CD4-positive, alpha-beta T cell (primary cell): ENCODE results near the gene HLF. TPM values are rescaled to one million over a fixed set of nuclear protein-coding genes. Genes with fewer than 3 reads are reported as not detected.

Source experiments
- ATAC-seq: fragments of 200-7000 bp; cut with Tn5 transposase; one replicate; pipeline ENCODE4 v1.10.0; 2022; ENCODE audit warnings: mild to moderate bottlenecking; ENCODE audit not compliant: poor library complexity
- CTCF ChIA-PET: fragments of 350-600 bp; sonication (Branson Sonifier 250); formaldehyde crosslinking; loops from one replicate; lab custom pipeline; 2021; ENCODE audit warnings: antibody characterized with exemption, inconsistent platforms; lab: Charles Lee
- POLR2A ChIA-PET: fragments of 350-600 bp; sonication (Branson Sonifier 250); formaldehyde crosslinking; loops from one replicate; lab custom pipeline; 2021; ENCODE audit warnings: antibody characterized with exemption, inconsistent platforms; lab: Charles Lee
- DNase-seq, 14 experiments: peaks; one replicate each; pipeline ENCODE4 v3.0.0-alpha.2; 2013 to 2020; ENCODE audit warnings: mixed read lengths in 2 of 14
- H3K27ac ChIP-seq, 2 donors: one replicate each; pipeline versions ENCODE4 v1.5.1 to v1.7.0; 2013; ENCODE audit warnings: low read length in 2 of 2, low read depth in 1 of 2, mild to moderate bottlenecking in 1 of 2
- H3K27me3 ChIP-seq, 2 experiments: 1 replicate in 1 of 2; 2 replicates in 1 of 2; pipeline versions ENCODE4 v1.6.1 to v1.7.0; 2013; ENCODE audit warnings: low read length in 2 of 2, control low read depth in 1 of 2, mild to moderate bottlenecking in 1 of 2, moderate library complexity in 1 of 2; ENCODE audit not compliant: insufficient read depth in 2 of 2, control insufficient read depth in 1 of 2
- H3K36me3 ChIP-seq: one replicate; pipeline ENCODE4 v1.6.1; 2013; ENCODE audit warnings: low read length, control low read depth; ENCODE audit not compliant: insufficient read depth
- H3K4me1 ChIP-seq: one replicate; pipeline ENCODE4 v1.6.1; 2013; ENCODE audit warnings: low read length, control low read depth; ENCODE audit not compliant: insufficient read depth
- H3K4me3 ChIP-seq: one replicate; pipeline ENCODE4 v1.5.1; 2013; ENCODE audit warnings: mild to moderate bottlenecking, low read length, moderate library complexity
- H3K9me3 ChIP-seq, 2 experiments: 1 replicate in 1 of 2; 2 replicates in 1 of 2; pipeline versions ENCODE4 v1.6.1 to v1.7.0; 2013; ENCODE audit warnings: low read length in 2 of 2, mild to moderate bottlenecking in 2 of 2, control low read depth in 1 of 2, moderate library complexity in 1 of 2; ENCODE audit not compliant: control insufficient read depth in 1 of 2, insufficient read depth in 1 of 2
- H3K27ac Mint-ChIP-seq: one replicate; pipeline ENCODE4 v1.8.0; 2020; ENCODE audit warnings: mixed read lengths
- H3K27me3 Mint-ChIP-seq: one replicate; pipeline ENCODE4 v1.8.0; 2021; ENCODE audit warnings: mixed read lengths
- H3K36me3 Mint-ChIP-seq: one replicate; pipeline ENCODE4 v1.8.0; 2021; ENCODE audit warnings: low read depth, mixed read lengths
- H3K4me1 Mint-ChIP-seq: one replicate; pipeline ENCODE4 v1.8.0; 2021; ENCODE audit warnings: low read depth, mixed read lengths
- H3K4me3 Mint-ChIP-seq: one replicate; pipeline ENCODE4 v1.8.0; 2020; ENCODE audit warnings: mild to moderate bottlenecking, mixed read lengths
- H3K9me3 Mint-ChIP-seq: one replicate; pipeline ENCODE4 v1.8.0; 2020; ENCODE audit warnings: mixed read lengths
- intact Hi-C, 2 experiments: fragments of 100-400 bp; cut with DNase I in 1 of 2; cut with micrococcal nuclease in 1 of 2; formaldehyde crosslinking; loops; one replicate each; pipeline versions ENCODE4 v1.15.1 to v1.9.0; 2023 to 2025; cut with DNase I, micrococcal nuclease
- total RNA-seq, 174 experiments: library from RNA in 2 of 174; stranded (reverse) in 2 of 174; gene quantifications; one replicate each; pipeline ENCODE4 v1.2.3 and lab custom pipeline; 2021 to 2026
- TF ChIP-seq, protein P1 (sequence below): fragments of 200-600 bp; IDR thresholded peaks from one replicate; pipeline ENCODE4 v1.8.0; 2022; ENCODE audit warnings: antibody characterized with exemption, mild to moderate bottlenecking

HLF gene
- total RNA-seq, 2 experiments from 2014 or later: 4.3 to 4.9 TPM

DNA sequence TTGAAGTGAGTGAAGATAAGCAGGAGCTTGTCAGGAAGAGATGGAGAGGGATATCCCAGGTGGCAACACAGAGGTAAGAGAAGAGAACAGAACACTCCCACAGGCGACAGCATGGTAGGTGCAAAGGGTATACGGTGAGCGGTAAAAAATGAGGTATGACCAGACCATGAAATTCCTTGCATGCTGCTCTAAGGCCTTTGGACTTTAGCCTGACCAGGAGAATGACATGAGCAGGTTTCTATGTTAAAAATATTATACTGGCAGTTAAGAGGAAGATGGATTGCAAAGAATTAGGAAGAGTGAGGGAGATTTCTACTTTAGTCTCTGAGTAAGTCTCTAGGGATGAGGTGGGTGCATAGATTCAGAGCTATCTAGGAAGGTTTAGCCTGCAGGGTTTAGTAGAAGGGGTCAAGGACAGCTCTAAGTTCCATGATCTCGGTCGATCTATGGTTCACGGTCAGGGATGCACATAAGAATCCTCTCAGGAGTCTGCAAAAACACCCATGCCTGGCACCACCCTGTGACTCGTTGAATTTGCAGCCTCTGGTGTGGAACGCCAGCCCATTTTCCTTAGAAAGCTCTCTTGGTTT is 65.7 kb downstream of the HLF start:
- no peaks in the 10 kb centered on the region for H3K4me1 Mint-ChIP-seq
- no peaks in the 10 kb centered on the region for H3K27me3 Mint-ChIP-seq
- no peak for ATAC-seq
- ChIA-PET POLR2A (no interaction called here), CTCF (no interaction called here)
- H3K36me3 Mint-ChIP-seq: no peaks in the 10 kb centered on the region
- no peaks in the 10 kb centered on the region for H3K9me3 Mint-ChIP-seq
- H3K4me3 ChIP-seq: no peak overlapping the region
- H3K27ac Mint-ChIP-seq: no peak overlapping the region
- no peak for DNase-seq
- no peak overlapping the region for H3K27ac ChIP-seq
- H3K36me3 ChIP-seq: no peaks in the 10 kb centered on the region
- intact Hi-C loops: no loop called here
- H3K27me3 ChIP-seq: no peaks in the 10 kb centered on the region
- no peaks in the 10 kb centered on the region for H3K9me3 ChIP-seq
- peaks cover 3% of the 10 kb centered on the region for H3K4me1 ChIP-seq
- TF ChIP-seq, protein P1, sequence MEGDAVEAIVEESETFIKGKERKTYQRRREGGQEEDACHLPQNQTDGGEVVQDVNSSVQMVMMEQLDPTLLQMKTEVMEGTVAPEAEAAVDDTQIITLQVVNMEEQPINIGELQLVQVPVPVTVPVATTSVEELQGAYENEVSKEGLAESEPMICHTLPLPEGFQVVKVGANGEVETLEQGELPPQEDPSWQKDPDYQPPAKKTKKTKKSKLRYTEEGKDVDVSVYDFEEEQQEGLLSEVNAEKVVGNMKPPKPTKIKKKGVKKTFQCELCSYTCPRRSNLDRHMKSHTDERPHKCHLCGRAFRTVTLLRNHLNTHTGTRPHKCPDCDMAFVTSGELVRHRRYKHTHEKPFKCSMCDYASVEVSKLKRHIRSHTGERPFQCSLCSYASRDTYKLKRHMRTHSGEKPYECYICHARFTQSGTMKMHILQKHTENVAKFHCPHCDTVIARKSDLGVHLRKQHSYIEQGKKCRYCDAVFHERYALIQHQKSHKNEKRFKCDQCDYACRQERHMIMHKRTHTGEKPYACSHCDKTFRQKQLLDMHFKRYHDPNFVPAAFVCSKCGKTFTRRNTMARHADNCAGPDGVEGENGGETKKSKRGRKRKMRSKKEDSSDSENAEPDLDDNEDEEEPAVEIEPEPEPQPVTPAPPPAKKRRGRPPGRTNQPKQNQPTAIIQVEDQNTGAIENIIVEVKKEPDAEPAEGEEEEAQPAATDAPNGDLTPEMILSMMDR: no peak
- H3K4me3 Mint-ChIP-seq: no peak overlapping the region

DNA sequence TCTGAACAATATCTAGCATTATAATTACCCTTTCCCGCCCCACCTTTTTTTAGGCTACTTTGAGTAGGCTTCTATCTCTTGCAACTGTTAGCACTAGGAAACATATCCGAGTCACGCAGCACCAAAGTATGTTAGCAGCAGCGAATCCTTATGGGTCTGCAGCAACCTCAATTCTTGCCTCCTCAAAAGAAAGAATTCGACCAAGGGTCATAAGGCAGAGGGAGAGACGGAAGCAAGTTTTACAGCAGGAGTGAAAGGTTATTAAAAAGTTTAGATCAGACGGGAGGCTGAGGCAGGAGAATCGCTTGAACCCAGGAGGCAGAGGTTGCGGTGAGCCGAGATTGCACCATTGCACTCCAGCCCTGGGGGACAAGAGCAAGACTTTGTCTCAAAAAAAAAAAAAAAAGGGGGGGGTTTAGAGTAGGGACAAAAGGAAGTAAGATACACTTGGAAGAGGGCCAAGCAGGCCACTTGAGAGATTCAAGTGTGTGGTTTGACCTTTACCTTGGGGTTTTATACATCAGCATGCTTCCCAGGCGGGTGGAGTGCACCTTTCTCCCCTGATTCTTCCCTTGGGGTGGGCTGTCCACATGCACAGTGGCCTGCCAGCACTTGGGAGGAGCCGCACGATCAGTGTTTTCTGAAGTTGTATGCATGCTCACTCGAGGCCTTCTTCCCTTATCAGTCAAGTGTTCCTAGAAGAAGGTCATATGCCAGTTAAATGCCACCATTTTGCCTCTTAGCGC is 67.7 kb downstream of the HLF start:
- Histone ChIP-seq H3K27me3 (no peaks in the 10 kb centered on the region), H3K27ac (no peak overlapping the region), H3K4me3 (no peak overlapping the region), H3K9me3 (no peaks in the 10 kb centered on the region), H3K4me1 (peaks cover 3% of the 10 kb centered on the region), H3K36me3 (no peaks in the 10 kb centered on the region)
- no peak for DNase-seq
- Mint-ChIP-seq H3K27me3 (no peaks in the 10 kb centered on the region), H3K27ac (no peak overlapping the region), H3K9me3 (no peaks in the 10 kb centered on the region), H3K36me3 (no peaks in the 10 kb centered on the region), H3K4me1 (no peaks in the 10 kb centered on the region), H3K4me3 (no peak overlapping the region)
- no peak for ATAC-seq
- intact Hi-C loops: no loop called here
- ChIA-PET POLR2A (no interaction called here), CTCF (no interaction called here)
- TF ChIP-seq, protein P1: no peak

DNA sequence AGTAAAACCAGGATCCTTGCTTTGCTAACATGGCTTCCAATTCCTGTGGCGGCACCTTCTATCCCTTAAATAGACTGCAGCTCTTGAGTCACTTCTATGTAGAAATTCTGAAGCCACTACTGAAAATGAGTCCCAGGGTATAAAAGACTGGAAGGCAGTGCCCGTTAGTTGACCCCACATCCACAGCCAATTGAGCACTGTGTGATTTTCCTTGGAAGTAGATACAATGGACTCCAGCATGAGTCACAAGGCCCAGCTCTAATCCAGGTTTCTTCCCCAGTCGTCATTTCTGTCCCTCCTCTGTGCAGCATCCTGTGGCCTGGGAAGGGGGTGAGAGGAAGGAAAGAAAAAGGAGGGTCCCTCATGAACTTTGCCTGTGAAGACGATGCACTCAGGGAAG is 69.5 kb downstream of the HLF start:
- Mint-ChIP-seq H3K36me3 (no peaks in the 10 kb centered on the region), H3K9me3 (no peaks in the 10 kb centered on the region), H3K27me3 (no peaks in the 10 kb centered on the region), H3K4me3 (no peak overlapping the region), H3K4me1 (no peaks in the 10 kb centered on the region), H3K27ac (no peak overlapping the region)
- DNase-seq (no peak), ATAC-seq (no peak)
- intact Hi-C loops: no loop called here
- no peaks in the 10 kb centered on the region for H3K27me3 ChIP-seq
- no peaks in the 10 kb centered on the region for H3K9me3 ChIP-seq
- ChIA-PET CTCF (interaction anchor here (0.6 kb wide), 1 partner anchor 1483 kb away, joined by 3 read pairs; no protein-coding TSS in a partner anchor), POLR2A (no interaction called here)
- TF ChIP-seq, protein P1: no peak
- H3K36me3 ChIP-seq: no peaks in the 10 kb centered on the region
- H3K4me1 ChIP-seq: peaks cover 3% of the 10 kb centered on the region
- no peak overlapping the region for H3K4me3 ChIP-seq
- no peak overlapping the region for H3K27ac ChIP-seq
